ENCODE measurements around the gene PTPN1. TPM values are rescaled to one million over a fixed set of nuclear protein-coding genes. Genes with fewer than 3 reads are reported as not detected.

PTPN1 gene
- total RNA-seq, 1 donor from 2014 or later, result 38.1 TPM

DNA sequence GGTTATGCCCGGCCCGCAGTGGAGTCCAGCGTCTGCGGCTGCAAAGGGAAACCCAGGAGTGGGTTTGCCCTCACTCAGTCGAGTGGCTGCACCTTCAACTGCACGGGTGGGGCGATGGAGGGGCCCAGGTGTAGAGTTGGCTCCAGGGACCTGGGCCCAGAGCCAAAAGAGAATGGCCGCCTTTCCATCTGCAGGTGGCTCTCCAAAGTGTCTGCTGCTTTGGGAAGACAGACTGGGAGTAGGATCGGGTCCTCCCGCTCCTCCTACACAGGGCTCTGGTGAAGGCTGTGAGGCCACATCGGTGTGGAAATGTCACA is 80.1 kb downstream of the PTPN1 start:
- Histone ChIP-seq H3K4me1 (peaks cover 4% of the 10 kb centered on the region), H3K9ac (no peak overlapping the region), H2AFZ (replicated peaks) (no peak overlapping the region), H3K36me3 (no peaks in the 10 kb centered on the region), H3K79me2 (ENCODE audit: low read depth) (no peaks in the 10 kb centered on the region), H3K9me3 (ENCODE audit: low read depth) (no peaks in the 10 kb centered on the region), H3K4me2 (no peak overlapping the region), H3K4me3 (no peak overlapping the region), H3K27ac (no peak overlapping the region), H3F3A (ENCODE audit: low read depth) (no peaks in the 10 kb centered on the region), H4K20me1 (ENCODE audit: low read depth) (no peaks in the 10 kb centered on the region), H3K27me3 (no peaks in the 10 kb centered on the region)
- no peak for DNase-seq (ENCODE audit: low spot score)
- no peak overlapping the region for H3K27ac Mint-ChIP-seq
- no peaks in the 10 kb centered on the region for H3K4me1 Mint-ChIP-seq
- no peaks in the 10 kb centered on the region for H3K27me3 Mint-ChIP-seq (ENCODE audit: insufficient read depth, low read depth)
- no peak for TF ChIP-seq EZH2 (IDR thresholded peaks at IDR 0.05)
- no peak for TF ChIP-seq EZH2phosphoT487 (IDR thresholded peaks at IDR 0.05)
- TF ChIP-seq, protein P1, sequence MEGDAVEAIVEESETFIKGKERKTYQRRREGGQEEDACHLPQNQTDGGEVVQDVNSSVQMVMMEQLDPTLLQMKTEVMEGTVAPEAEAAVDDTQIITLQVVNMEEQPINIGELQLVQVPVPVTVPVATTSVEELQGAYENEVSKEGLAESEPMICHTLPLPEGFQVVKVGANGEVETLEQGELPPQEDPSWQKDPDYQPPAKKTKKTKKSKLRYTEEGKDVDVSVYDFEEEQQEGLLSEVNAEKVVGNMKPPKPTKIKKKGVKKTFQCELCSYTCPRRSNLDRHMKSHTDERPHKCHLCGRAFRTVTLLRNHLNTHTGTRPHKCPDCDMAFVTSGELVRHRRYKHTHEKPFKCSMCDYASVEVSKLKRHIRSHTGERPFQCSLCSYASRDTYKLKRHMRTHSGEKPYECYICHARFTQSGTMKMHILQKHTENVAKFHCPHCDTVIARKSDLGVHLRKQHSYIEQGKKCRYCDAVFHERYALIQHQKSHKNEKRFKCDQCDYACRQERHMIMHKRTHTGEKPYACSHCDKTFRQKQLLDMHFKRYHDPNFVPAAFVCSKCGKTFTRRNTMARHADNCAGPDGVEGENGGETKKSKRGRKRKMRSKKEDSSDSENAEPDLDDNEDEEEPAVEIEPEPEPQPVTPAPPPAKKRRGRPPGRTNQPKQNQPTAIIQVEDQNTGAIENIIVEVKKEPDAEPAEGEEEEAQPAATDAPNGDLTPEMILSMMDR (IDR thresholded peaks at IDR 0.05), result no peak
- H3K36me3 Mint-ChIP-seq, result peaks cover 8% of the 10 kb centered on the region
- H3K4me3 Mint-ChIP-seq, result no peak overlapping the region
- no peaks in the 10 kb centered on the region for H3K9me3 Mint-ChIP-seq

DNA sequence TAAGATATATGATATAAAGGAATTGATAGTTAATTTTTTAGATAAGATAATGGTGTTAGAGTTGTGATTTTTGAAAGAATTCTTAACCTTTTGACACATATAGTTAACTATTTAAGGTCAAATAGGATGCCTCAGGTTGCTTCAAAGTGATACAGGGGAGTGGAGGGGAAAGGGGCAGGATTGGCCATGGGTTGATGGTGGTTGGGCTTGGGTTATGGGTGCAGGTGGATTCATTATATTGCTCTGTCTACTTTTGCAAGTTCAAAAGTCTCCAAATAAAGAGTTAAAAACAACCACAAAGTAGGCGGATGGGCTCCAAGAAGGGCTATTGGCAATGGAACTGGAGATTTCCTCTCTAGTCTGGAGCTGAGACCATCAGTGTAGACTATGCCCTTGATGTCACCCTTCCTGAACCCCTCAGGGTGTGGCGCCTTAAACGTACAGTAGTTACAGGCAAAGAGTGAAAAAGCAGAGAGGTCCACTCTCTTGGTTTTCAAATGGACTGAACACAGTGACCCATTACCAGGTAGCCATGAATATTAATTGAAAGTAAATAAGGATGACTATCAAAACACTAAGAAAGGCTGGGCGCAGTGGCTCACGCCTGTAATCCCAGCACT is 81.2 kb downstream of the PTPN1 start:
- Histone ChIP-seq H3K27ac (no peak overlapping the region), H3K4me3 (no peak overlapping the region), H3K27me3 (no peaks in the 10 kb centered on the region), H2AFZ (replicated peaks) (no peak overlapping the region), H3K4me2 (no peak overlapping the region), H3K9ac (no peak overlapping the region), H4K20me1 (ENCODE audit: low read depth) (no peaks in the 10 kb centered on the region), H3F3A (ENCODE audit: low read depth) (no peaks in the 10 kb centered on the region), H3K4me1 (peaks cover 9% of the 10 kb centered on the region), H3K36me3 (no peaks in the 10 kb centered on the region), H3K9me3 (ENCODE audit: low read depth) (no peaks in the 10 kb centered on the region), H3K79me2 (ENCODE audit: low read depth) (no peaks in the 10 kb centered on the region)
- Mint-ChIP-seq H3K36me3 (peaks cover 8% of the 10 kb centered on the region), H3K4me1 (peaks cover 3% of the 10 kb centered on the region), H3K4me3 (no peak overlapping the region), H3K9me3 (no peaks in the 10 kb centered on the region), H3K27me3 (ENCODE audit: insufficient read depth, low read depth) (no peaks in the 10 kb centered on the region), H3K27ac (no peak overlapping the region)
- DNase-seq (ENCODE audit: low spot score), result no peak
- TF ChIP-seq EZH2 (IDR thresholded peaks at IDR 0.05) (no peak), EZH2phosphoT487 (IDR thresholded peaks at IDR 0.05) (no peak)
- TF ChIP-seq, protein P1 (IDR thresholded peaks at IDR 0.05), result no peak

DNA sequence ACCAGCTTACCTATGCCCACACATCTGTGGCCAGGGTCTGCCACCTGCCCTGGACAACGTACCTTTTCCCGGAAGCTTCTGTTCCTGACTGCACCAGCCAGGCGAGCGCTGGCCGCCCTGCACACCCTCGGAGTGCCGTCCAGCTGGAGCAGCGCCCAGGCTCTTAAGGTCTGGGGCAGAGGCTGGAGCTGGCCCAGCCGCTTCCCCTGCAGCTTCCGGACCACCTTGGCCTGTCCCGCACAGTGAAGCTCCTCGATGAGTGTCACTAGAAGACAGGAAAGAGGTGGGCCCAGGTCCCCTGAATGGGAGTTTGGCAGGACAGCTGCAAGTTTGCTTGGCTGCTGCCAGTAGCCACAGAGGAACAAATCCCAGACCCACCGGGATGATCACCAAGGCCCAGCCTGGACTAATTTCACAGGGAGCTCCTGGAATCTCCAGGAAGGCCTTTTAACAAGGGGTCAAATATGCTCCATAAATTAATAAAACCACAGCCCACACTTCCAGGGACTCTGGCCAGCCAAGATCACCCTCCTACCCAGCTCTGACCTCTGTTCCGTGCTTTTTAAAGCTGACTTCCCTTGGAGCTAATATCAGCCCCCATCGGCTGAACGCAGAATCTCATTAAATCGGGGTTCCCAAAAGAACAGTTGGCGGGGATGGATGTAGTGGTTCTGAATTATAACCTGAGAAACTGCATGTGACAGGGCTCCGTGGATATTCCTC is 82.3 kb downstream of the PTPN1 start:
- no peak for DNase-seq (ENCODE audit: low spot score)
- no peak overlapping the region for H3K4me2 ChIP-seq
- H3K36me3 ChIP-seq, result no peaks in the 10 kb centered on the region
- H3K9ac ChIP-seq, result no peak overlapping the region
- no peaks in the 10 kb centered on the region for H3K27me3 ChIP-seq
- no peaks in the 10 kb centered on the region for H3K9me3 Mint-ChIP-seq
- TF ChIP-seq, protein P1 (IDR thresholded peaks at IDR 0.05), result no peak
- TF ChIP-seq EZH2phosphoT487 (IDR thresholded peaks at IDR 0.05), result no peak
- TF ChIP-seq EZH2 (IDR thresholded peaks at IDR 0.05), result no peak
- no peaks in the 10 kb centered on the region for H3K9me3 ChIP-seq (ENCODE audit: low read depth)
- H3K27me3 Mint-ChIP-seq (ENCODE audit: insufficient read depth, low read depth), result peaks cover 2% of the 10 kb centered on the region
- peaks cover 8% of the 10 kb centered on the region for H3K36me3 Mint-ChIP-seq
- H2AFZ ChIP-seq (replicated peaks), result no peak overlapping the region
- H3K4me3 Mint-ChIP-seq, result no peak overlapping the region
- no peaks in the 10 kb centered on the region for H3K79me2 ChIP-seq (ENCODE audit: low read depth)
- H3K4me1 ChIP-seq, result peaks cover 11% of the 10 kb centered on the region
- peaks cover 4% of the 10 kb centered on the region for H3K4me1 Mint-ChIP-seq
- H3F3A ChIP-seq (ENCODE audit: low read depth), result no peaks in the 10 kb centered on the region
- no peaks in the 10 kb centered on the region for H4K20me1 ChIP-seq (ENCODE audit: low read depth)
- no peak overlapping the region for H3K4me3 ChIP-seq
- H3K27ac ChIP-seq, result no peak overlapping the region
- no peak overlapping the region for H3K27ac Mint-ChIP-seq

All from neural progenitor cell (in vitro differentiated cells).